HG03575 (cell line): ENCODE data around the gene ITGB8.

Source experiments
- ATAC-seq: cut with Tn5 transposase; IDR thresholded peaks from one replicate; pipeline ENCODE4 v1.9.1; 2021; ENCODE audit not compliant: unreplicated experiment, insufficient number of reproducible peaks, low FRiP score; ENCODE audit errors: extremely low read depth

Gene ITGB8

DNA sequence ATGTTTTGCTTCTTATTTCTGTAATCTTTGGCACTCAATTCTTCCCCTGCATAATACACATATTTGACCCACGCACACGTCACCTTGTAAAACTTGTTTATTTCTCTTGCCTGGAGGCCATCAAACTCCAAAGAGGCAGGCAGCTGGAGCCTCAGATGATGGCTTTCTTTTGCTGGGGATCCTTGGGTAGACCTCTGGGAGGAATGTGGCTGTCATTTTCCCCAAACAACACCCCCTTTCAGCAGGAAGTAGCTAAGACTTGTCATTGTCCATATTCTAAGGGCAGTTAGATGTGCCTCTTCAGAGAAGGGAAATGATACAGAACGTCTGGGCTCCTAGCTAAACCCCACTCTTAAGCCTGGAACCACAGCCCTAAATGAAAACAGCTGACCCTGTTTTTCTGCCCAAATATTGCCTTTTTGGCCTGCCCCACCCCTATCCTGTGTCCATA lies 111.3 kb downstream of the ITGB8 start:
- ATAC-seq = no peak

DNA sequence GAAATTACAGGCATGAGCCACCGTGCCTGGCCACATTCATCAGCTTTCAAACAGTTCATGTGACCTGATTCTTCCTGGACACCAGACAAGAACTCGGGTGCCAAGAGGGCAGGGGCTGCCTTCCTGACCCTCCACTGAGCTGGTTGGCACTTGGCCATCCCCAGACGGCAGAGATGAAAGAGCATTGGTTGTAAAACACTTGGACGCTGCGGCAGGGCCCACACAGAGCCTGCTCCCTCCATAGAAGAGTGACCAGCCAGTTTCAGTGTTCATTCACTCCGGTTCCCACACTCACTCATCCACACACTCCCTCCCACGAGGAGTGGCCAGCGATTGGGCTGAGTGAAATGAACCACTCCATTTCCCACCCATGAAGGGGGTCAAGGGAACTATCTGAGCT lies 112.3 kb downstream of the ITGB8 start:
- no peak for ATAC-seq

- no peak for ATAC-seq
Measured at GRCh38 chr7:20444030-20444800, 113.5 kb downstream of the ITGB8 start.

DNA sequence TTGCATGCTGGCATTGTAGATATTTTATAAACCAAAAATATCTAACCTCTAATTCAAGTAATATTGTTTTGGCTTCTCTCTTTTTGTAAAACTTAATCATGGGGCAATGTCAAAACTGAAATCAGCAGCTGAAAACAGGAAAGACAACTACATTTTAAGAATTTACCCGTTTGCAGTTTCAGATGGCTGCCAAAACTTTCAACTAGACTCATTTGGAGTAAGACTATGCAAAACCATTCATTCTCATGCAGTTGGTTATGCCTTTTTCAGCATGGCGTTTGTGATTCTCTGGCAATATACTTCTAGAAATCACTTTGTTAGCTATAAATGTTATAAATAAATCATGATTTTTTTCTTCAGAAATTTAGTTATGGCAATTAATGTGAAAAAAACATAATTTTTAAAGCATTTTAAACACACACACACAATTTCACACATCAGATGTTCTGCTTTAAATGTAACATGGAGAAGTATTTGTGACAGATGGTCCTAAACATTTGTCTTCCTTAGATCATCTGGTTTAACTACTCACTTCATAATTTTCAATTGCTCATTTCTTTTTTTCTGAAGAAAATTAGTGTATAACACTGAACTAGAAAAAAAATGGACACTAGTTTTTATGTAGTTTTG lies 116.4 kb downstream of the ITGB8 start:
- peak; percentile 50 for ATAC-seq

GRCh38 chr7:20449176-20449575 lies 118.5 kb downstream of the ITGB8 start:
- no peak for ATAC-seq

- ATAC-seq = no peak
Measured at GRCh38 chr7:20450536-20450935, 119.8 kb downstream of the ITGB8 start.

DNA sequence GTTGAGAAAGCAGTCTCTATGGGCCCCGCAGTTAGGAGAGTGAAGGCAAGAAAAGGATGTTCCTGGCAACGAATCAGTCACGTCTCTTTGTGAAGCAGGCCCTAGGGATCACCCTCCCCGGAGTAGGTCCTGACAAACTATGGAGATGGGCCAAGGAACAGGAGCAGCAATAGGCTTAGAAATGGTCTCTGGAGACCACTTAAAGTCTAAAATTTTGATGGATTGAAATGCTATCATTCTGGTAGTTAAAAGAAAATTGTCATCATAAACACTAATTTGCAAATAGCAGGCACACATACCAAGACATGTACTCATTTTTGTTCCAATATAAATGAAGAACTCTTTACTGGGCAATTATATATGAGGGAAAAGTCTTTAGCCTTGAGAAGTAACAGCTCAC lies 123.5 kb downstream of the ITGB8 start:
- ATAC-seq = no peak

DNA sequence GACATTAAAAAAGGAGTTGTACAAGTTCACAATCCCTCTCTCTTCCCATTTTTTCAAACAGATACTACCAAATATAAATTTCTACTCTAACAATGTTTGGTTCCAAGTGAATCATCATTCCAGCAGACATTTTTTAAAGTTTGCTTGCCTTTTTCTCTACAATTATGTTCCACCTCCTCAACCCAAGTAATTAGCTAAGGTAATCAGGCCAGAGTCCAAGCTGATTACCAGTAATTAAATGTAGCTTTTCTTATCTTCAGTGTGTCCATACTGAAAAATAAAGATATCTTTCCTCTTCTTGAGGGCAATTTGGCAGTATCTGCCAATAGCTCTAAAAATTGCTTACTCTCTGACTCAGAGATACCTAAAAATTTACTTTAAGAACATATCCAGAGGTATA lies 126.0 kb downstream of the ITGB8 start:
- ATAC-seq = no peak

GRCh38 chr7:20458521-20458920 lies 127.8 kb downstream of the ITGB8 start:
- no peak for ATAC-seq

DNA sequence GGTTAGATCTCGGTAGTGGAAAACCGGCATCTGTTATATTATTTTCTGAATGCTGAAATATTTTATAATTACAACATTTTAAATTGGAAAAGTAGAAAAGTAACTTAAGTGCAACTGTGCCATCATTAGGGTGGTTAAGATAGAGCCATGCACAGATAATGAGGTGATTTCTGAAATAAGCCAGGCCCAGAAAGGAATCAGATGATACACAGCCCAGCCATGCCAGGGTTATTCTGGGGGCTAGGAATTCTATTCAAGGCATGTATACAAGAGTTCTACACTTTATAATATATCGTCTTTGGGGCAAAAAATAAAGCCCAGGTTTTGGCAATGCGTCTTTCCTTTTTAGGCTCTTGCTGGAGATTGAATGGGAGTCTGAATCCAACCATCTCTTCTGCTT lies 128.7 kb downstream of the ITGB8 start:
- no peak for ATAC-seq

DNA sequence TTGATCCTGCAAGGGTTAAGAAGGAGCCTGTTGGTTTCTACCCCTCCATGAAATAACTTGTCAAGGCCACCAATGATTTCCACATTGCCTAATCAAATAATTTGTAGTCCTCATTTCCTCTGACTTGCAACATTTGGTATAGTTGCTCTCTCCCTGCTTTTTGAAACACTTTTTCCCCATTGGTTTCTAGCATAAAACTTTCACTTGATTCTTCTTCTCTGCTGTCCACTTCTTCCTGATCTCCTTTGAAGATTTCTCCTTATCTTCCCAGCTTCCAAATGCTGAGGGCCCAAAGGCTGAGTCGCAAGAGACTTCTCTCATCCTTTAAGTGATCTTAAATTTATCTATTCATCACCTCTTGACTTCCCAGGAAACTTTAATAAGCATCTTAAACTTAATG lies 134.2 kb downstream of the ITGB8 start:
- no peak for ATAC-seq
